Body of pancreas (tissue), 4 donors: ENCODE data around the gene MYLK.

Experiments used
- CTCF ChIP-seq, 7 experiments: fragments of 450-650 bp in 4 of 7; fragments of 200-600 bp in 3 of 7; sonication (generic) in 3 of 7; IDR thresholded peaks; one replicate each; pipeline ENCODE4 v1.5.1; 2016 to 2019; ENCODE audit warnings: antibody characterized with exemption in 7 of 7
- POLR2A ChIP-seq, 3 donors: fragments of 450-650 bp; IDR thresholded peaks; one replicate each; pipeline ENCODE4 v1.6.1; 2016; ENCODE audit warnings: antibody characterized with exemption in 3 of 3, mild to moderate bottlenecking in 2 of 3

GRCh38 chr3:123831420-123831819, 52.7 kb downstream of the MYLK start:
- no peak for TF ChIP-seq CTCF (IDR thresholded peaks at IDR 0.05)
- no peak for TF ChIP-seq POLR2A (IDR thresholded peaks at IDR 0.05)
